ENCODE data around the gene ZFYVE21. TPM values are rescaled to one million over a fixed set of nuclear protein-coding genes. Genes with fewer than 3 reads are reported as not detected.

The ZFYVE21 gene
- total and polyA plus RNA-seq, 2 experiments from 2014 or later = 39.4 to 55.2 TPM

GRCh38 chr14:103712633-103713247 is 2.9 kb upstream of the ZFYVE21 start:
- TF ChIP-seq EZH2 (IDR thresholded peaks at IDR 0.05; ENCODE audit: borderline replicate concordance) = no peak
- no peak for TF ChIP-seq EZH2phosphoT487 (IDR thresholded peaks at IDR 0.05; ENCODE audit: low read depth, severe bottlenecking, unreplicated experiment)
- TF ChIP-seq, protein P1, sequence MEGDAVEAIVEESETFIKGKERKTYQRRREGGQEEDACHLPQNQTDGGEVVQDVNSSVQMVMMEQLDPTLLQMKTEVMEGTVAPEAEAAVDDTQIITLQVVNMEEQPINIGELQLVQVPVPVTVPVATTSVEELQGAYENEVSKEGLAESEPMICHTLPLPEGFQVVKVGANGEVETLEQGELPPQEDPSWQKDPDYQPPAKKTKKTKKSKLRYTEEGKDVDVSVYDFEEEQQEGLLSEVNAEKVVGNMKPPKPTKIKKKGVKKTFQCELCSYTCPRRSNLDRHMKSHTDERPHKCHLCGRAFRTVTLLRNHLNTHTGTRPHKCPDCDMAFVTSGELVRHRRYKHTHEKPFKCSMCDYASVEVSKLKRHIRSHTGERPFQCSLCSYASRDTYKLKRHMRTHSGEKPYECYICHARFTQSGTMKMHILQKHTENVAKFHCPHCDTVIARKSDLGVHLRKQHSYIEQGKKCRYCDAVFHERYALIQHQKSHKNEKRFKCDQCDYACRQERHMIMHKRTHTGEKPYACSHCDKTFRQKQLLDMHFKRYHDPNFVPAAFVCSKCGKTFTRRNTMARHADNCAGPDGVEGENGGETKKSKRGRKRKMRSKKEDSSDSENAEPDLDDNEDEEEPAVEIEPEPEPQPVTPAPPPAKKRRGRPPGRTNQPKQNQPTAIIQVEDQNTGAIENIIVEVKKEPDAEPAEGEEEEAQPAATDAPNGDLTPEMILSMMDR (IDR thresholded peaks at IDR 0.05; ENCODE audit: poor library complexity) = no peak
- no peaks in the 10 kb centered on the region for H3K27me3 ChIP-seq
- H3K27ac ChIP-seq = no peak overlapping the region
- H3K79me2 ChIP-seq = peaks cover 26% of the 10 kb centered on the region
- no peaks in the 10 kb centered on the region for H3K9me3 ChIP-seq (ENCODE audit: low read depth)
- DNase-seq (ENCODE audit: low spot score) = no peak
- no peak overlapping the region for H3K4me2 ChIP-seq
- no peaks in the 10 kb centered on the region for H3K9me2 ChIP-seq (replicated peaks; ENCODE audit: insufficient read depth)
- WGBS (ENCODE audit: low lambda C conversion rate, missing lambda C conversion rate) = 83% methylated on average over 24 of the region's 24 CpGs
- peaks cover 15% of the 10 kb centered on the region for H4K20me1 ChIP-seq (ENCODE audit: insufficient read depth, poor library complexity, severe bottlenecking)
- H3K4me1 ChIP-seq (ENCODE audit: insufficient read depth) = peaks cover 16% of the 10 kb centered on the region
- H3K36me3 ChIP-seq (replicated peaks; ENCODE audit: insufficient read depth, low read depth) = no peaks in the 10 kb centered on the region
- H3K4me3 ChIP-seq = no peak overlapping the region
- no peak overlapping the region for H2AFZ ChIP-seq

DNA sequence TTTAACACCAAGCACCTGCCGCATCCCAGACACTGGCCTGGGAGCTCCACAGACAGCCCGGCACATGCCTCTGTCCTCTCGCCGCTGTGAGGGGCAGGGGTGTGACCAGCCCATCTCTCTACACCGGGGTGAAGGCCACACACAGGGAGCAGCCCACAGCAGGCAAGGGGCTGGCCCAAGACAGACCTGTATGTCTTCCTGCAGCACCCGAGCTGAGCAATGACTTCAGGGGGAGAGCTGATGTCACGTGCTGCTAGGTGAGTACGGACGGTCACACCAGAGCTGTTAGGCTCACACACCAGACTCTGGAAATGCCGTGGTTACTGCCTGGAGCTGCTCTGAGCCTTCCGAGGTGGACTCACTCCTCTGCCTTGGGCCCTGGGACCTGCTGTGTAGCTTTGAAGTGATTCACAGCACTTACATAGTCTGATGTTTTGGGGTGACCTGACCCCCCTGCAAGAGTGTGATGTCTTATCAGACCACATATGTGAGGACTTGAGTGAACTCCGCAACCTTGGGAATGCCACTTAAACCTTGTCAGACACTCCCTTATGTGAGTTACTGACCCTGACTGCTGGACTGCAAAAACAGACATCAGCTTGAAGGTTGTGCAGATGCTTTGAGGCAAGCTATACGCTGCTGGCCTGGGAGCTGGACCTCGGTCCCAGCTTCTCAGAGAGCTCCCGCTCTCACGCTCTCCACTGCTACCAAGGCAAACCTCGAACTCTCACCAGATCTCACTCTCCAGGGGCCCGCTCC is 2.1 kb upstream of the ZFYVE21 start:
- Histone ChIP-seq H4K20me1 (ENCODE audit: insufficient read depth, poor library complexity, severe bottlenecking) (peaks cover 22% of the 10 kb centered on the region), H3K4me3 (no peak overlapping the region), H3K27me3 (no peaks in the 10 kb centered on the region), H2AFZ (no peak overlapping the region), H3K79me2 (peaks cover 34% of the 10 kb centered on the region), H3K4me2 (no peak overlapping the region), H3K36me3 (replicated peaks; ENCODE audit: insufficient read depth, low read depth) (no peaks in the 10 kb centered on the region), H3K4me1 (ENCODE audit: insufficient read depth) (peaks cover 16% of the 10 kb centered on the region), H3K27ac (no peak overlapping the region), H3K9me3 (ENCODE audit: low read depth) (no peaks in the 10 kb centered on the region), H3K9me2 (replicated peaks; ENCODE audit: insufficient read depth) (no peaks in the 10 kb centered on the region)
- no peak for DNase-seq (ENCODE audit: low spot score)
- WGBS (ENCODE audit: low lambda C conversion rate, missing lambda C conversion rate) = 80% methylated on average over 18 of the region's 18 CpGs
- TF ChIP-seq, protein P1 (IDR thresholded peaks at IDR 0.05; ENCODE audit: poor library complexity) = no peak

DNA sequence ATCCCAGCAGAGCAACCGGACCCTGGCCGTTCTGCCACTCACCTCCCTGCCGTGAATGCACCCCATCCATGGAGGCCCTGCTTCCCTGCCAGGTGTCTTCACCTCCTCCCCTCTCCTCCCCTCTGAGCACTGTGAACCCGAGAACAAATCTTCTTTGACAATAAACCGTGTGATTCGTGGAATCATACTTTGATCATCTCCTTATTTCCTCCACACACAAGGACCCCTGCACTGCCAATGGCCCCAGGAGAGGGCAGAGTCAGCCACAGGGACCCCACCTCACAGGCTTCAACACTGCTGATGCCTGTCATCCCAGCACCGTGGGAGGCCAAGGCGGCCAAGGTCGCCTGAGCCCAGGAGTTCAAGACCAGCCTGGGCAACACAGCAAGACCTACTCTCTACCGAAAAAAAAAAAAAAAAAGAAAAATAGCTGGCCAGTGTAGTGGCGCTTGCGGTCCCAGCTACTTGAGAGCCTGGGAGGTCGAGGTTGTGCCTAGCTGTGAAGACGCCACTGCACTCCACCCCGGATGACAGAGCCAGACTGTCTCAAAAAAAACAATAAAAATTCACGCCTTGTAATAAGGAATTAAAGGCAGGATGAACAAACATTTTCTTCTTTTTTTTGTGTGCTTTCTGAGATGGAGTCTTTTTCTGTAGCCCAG is 1.4 kb upstream of the ZFYVE21 start:
- H3K4me3 ChIP-seq = peak overlapping the region; percentile 19
- H3K4me2 ChIP-seq = peak overlapping the region; percentile 75
- no peaks in the 10 kb centered on the region for H3K9me3 ChIP-seq (ENCODE audit: low read depth)
- no peaks in the 10 kb centered on the region for H3K36me3 ChIP-seq (replicated peaks; ENCODE audit: insufficient read depth, low read depth)
- no peaks in the 10 kb centered on the region for H3K9me2 ChIP-seq (replicated peaks; ENCODE audit: insufficient read depth)
- peaks cover 27% of the 10 kb centered on the region for H4K20me1 ChIP-seq (ENCODE audit: insufficient read depth, poor library complexity, severe bottlenecking)
- peaks cover 16% of the 10 kb centered on the region for H3K4me1 ChIP-seq (ENCODE audit: insufficient read depth)
- no peak overlapping the region for H2AFZ ChIP-seq
- no peak overlapping the region for H3K27ac ChIP-seq
- no peak for TF ChIP-seq EZH2phosphoT487 (IDR thresholded peaks at IDR 0.05; ENCODE audit: low read depth, severe bottlenecking, unreplicated experiment)
- TF ChIP-seq EZH2 (IDR thresholded peaks at IDR 0.05; ENCODE audit: borderline replicate concordance) = no peak
- TF ChIP-seq, protein P1 (IDR thresholded peaks at IDR 0.05; ENCODE audit: poor library complexity) = no peak
- 77% methylated on average over 16 of the region's 16 CpGs for WGBS (ENCODE audit: low lambda C conversion rate, missing lambda C conversion rate)
- no peaks in the 10 kb centered on the region for H3K27me3 ChIP-seq
- DNase-seq (ENCODE audit: low spot score) = no peak
- H3K79me2 ChIP-seq = peaks cover 41% of the 10 kb centered on the region

Measured in hepatocyte (in vitro differentiated cells).